DOHH2 (cell line): ENCODE measurements around the gene SCN5A.

Source experiments
- H3F3A ChIP-seq: fragments of 200-600 bp; sonication (generic), shearing (Covaris generic); 2 replicates; pipeline ENCODE4 v1.6.0; 2016; ENCODE audit warnings: antibody characterized with exemption, mild to moderate bottlenecking; ENCODE audit not compliant: control insufficient read depth, insufficient read depth
- H3K27ac ChIP-seq: fragments of 200-600 bp; sonication (generic); 2 replicates; pipeline ENCODE4 v1.5.1; 2014; ENCODE audit warnings: low read depth, mild to moderate bottlenecking, low read length, moderate library complexity
- H3K27me3 ChIP-seq: fragments of 200-600 bp; sonication (generic); 2 replicates; pipeline ENCODE4 v1.6.1; 2014; ENCODE audit warnings: mild to moderate bottlenecking, low read length, mixed read lengths; ENCODE audit not compliant: control insufficient read depth
- H3K36me3 ChIP-seq: fragments of 200-600 bp; sonication (generic); 2 replicates; pipeline ENCODE4 v1.6.1; 2014; ENCODE audit warnings: mild to moderate bottlenecking, low read length, moderate library complexity, mixed read lengths; ENCODE audit not compliant: control insufficient read depth
- H3K4me1 ChIP-seq: fragments of 200-600 bp; sonication (generic); 2 replicates; pipeline ENCODE4 v1.6.1; 2014; ENCODE audit warnings: mild to moderate bottlenecking, low read length, mixed read lengths; ENCODE audit not compliant: control insufficient read depth
- H3K4me2 ChIP-seq: fragments of 200-600 bp; sonication (generic); 2 replicates; pipeline ENCODE4 v1.6.0; 2014; ENCODE audit warnings: mild to moderate bottlenecking, low read length, moderate library complexity
- H3K4me3 ChIP-seq: fragments of 200-600 bp; sonication (generic); 2 replicates; pipeline ENCODE4 v1.5.1; 2014; ENCODE audit warnings: mild to moderate bottlenecking, low read length, mixed read lengths
- H3K79me2 ChIP-seq: fragments of 200-600 bp; sonication (generic); 2 replicates; pipeline ENCODE4 v1.6.1; 2014; ENCODE audit warnings: mild to moderate bottlenecking, low read length, mixed read lengths; ENCODE audit not compliant: control insufficient read depth
- H3K9me2 ChIP-seq: fragments of 200-600 bp; sonication (generic); replicated peaks from 2 replicates; pipeline ENCODE4 v1.6.1; 2014; ENCODE audit warnings: mild to moderate bottlenecking, low read length, mixed read lengths; ENCODE audit not compliant: control insufficient read depth
- H3K9me3 ChIP-seq: fragments of 200-600 bp; sonication (generic); 2 replicates; pipeline ENCODE4 v1.6.1; 2014; ENCODE audit warnings: antibody characterized with exemption, low read length, mixed read lengths; ENCODE audit not compliant: control insufficient read depth, insufficient read depth
- H4K20me1 ChIP-seq: fragments of 200-600 bp; sonication (generic); 2 replicates; pipeline ENCODE4 v1.6.0; 2014; ENCODE audit warnings: low read depth, mild to moderate bottlenecking, antibody characterized with exemption, low read length, moderate library complexity; ENCODE audit not compliant: control insufficient read depth, insufficient read depth
- CTCF ChIP-seq: fragments of 200-600 bp; sonication (generic); IDR thresholded peaks from one replicate; pipeline ENCODE4 v1.5.1; 2014; ENCODE audit warnings: antibody characterized with exemption, mild to moderate bottlenecking, low read depth, low read length; ENCODE audit not compliant: poor library complexity, severe bottlenecking
- EZH2phosphoT487 ChIP-seq: fragments of 200-600 bp; sonication (generic); IDR thresholded peaks from 2 replicates; pipeline ENCODE4 v1.6.1; 2017; ENCODE audit warnings: borderline replicate concordance, mild to moderate bottlenecking, antibody characterized with exemption, low read length, moderate library complexity, mixed read lengths

SCN5A gene

GRCh38 chr3:38542401-38543298 lies 106.8 kb downstream of the SCN5A start:
- H3K27me3 ChIP-seq, result no peaks in the 10 kb centered on the region
- no peak for TF ChIP-seq EZH2phosphoT487
- TF ChIP-seq CTCF, result no peak
- no peaks in the 10 kb centered on the region for H3F3A ChIP-seq
- no peak overlapping the region for H3K4me2 ChIP-seq
- no peak overlapping the region for H3K27ac ChIP-seq
- no peaks in the 10 kb centered on the region for H3K36me3 ChIP-seq
- no peak overlapping the region for H3K4me3 ChIP-seq
- no peaks in the 10 kb centered on the region for H3K9me3 ChIP-seq
- H3K4me1 ChIP-seq, result no peaks in the 10 kb centered on the region
- no peaks in the 10 kb centered on the region for H4K20me1 ChIP-seq
- H3K79me2 ChIP-seq, result no peaks in the 10 kb centered on the region
- no peaks in the 10 kb centered on the region for H3K9me2 ChIP-seq

- Histone ChIP-seq H3K4me1 (no peaks in the 10 kb centered on the region), H3K9me2 (no peaks in the 10 kb centered on the region), H3K4me2 (no peak overlapping the region), H4K20me1 (no peaks in the 10 kb centered on the region), H3K27me3 (no peaks in the 10 kb centered on the region), H3K79me2 (no peaks in the 10 kb centered on the region), H3K9me3 (no peaks in the 10 kb centered on the region), H3K36me3 (no peaks in the 10 kb centered on the region), H3K27ac (no peak overlapping the region), H3K4me3 (no peak overlapping the region), H3F3A (no peaks in the 10 kb centered on the region)
- TF ChIP-seq CTCF (no peak), EZH2phosphoT487 (no peak)
Measured at GRCh38 chr3:38541806-38542205, 107.7 kb downstream of the SCN5A start.

- H3K4me2 ChIP-seq, result no peak overlapping the region
- H4K20me1 ChIP-seq, result no peaks in the 10 kb centered on the region
- H3K36me3 ChIP-seq, result no peaks in the 10 kb centered on the region
- H3K27ac ChIP-seq, result no peak overlapping the region
- no peak for TF ChIP-seq EZH2phosphoT487
- no peak for TF ChIP-seq CTCF
- no peaks in the 10 kb centered on the region for H3K4me1 ChIP-seq
- H3F3A ChIP-seq, result no peaks in the 10 kb centered on the region
- H3K4me3 ChIP-seq, result no peak overlapping the region
- no peaks in the 10 kb centered on the region for H3K9me3 ChIP-seq
- no peaks in the 10 kb centered on the region for H3K79me2 ChIP-seq
- H3K27me3 ChIP-seq, result no peaks in the 10 kb centered on the region
- no peaks in the 10 kb centered on the region for H3K9me2 ChIP-seq
Measured at GRCh38 chr3:38538773-38539353, 110.6 kb downstream of the SCN5A start.
